SKM-1 (cell line): ENCODE measurements around the gene CREBZF.

ENCODE experiments used
- DNase-seq: peaks from one replicate; lab custom pipeline; 2025; ENCODE audit not compliant: unreplicated experiment; lab: John Stamatoyannopoulos, UW

CREBZF gene

GRCh38 chr11:85664615-85665481, at the start of gene CREBZF:
TSS of gene CREBZF (minus strand) at chr11:85665129. CDS start at chr11:85664875, 254 bp downstream.
- peak; percentile 93 for DNase-seq

DNA sequence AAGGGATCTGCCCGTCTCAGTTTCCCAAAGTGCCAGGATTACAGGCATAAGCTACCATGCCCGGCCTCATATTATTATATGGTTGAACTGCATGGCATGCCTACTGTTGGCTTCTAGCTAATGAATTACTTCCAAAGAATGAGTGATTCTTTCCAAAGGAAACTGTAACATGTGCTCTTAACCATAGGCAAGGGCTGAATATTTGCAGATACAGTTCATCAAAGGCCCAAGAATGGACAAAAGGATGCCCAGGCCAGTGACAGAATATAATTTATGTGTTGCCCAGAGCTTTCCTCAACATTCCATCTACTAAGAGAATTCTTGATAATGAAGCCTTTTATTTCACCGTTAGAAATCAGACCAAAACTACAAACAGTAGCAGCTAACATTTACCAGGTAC, 48.0 kb upstream of the CREBZF start:
- DNase-seq: no peak

DNA sequence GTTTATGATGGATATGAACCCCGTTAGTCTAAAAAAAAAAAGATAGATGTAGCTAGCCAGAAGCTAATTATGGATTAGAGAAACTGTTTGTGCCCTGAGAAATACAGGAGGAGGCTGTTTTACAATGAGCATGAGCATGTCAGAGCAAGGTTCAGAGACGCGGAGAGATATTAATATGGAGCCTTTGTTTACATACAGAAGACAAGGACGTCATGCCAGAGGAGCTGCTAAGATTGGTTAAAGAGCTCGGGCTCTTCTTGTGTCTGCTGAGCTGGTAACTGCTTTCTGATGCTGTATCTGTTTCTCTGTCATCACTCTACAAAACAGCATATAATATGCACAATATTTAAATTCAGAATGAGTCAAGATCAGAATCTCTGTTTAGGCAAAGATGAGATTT, 46.0 kb upstream of the CREBZF start:
- no peak for DNase-seq

- DNase-seq: no peak
Observed at GRCh38 chr11:85709941-85710702, 45.2 kb upstream of the CREBZF start.

- no peak for DNase-seq
Observed at GRCh38 chr11:85705800-85706199, 40.9 kb upstream of the CREBZF start.

DNA sequence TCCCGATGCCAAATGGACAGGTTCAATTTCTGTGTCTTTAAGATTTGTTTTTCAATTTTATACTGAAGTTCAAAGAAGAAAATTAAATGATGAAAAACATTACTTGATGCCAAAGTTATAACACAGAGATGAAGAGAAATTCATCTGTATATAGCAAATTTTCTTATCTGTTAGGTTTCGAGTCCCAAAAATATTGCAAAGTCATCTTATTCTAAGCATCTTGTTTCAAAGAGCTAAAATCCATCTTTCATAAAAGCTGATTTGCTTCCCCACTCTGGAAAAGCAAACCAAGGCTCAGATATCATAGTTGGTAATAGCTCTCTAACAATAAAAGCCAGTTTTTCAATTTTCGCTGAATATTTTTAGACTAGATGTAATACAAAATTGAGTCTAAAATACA, 40.0 kb upstream of the CREBZF start:
- no peak for DNase-seq

GRCh38 chr11:85699957-85700741, 35.2 kb upstream of the CREBZF start:
- DNase-seq: no peak

DNA sequence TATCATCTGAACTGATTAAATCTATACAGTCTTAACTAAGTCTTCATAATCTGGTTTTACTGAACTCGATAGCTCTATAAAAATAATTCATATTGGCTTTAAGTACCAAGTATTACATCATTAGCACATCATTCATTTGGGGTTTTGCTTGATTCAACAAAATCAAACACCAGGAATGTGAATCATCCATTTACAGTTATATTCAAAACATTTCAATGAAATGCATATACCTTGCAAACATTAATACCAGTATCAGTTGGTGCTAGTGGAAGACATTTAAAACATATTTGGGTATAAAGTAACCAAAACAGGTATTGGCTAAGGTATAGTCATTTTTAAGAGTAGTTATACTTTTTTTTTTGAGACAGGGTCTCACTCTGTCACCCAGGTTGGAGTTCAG, 33.3 kb upstream of the CREBZF start:
- DNase-seq: no peak

GRCh38 chr11:85697747-85698146, 32.8 kb upstream of the CREBZF start:
- DNase-seq: no peak

- no peak for DNase-seq
Observed at GRCh38 chr11:85695546-85695945, 30.6 kb upstream of the CREBZF start.

- DNase-seq: no peak
Observed at GRCh38 chr11:85694385-85694980, 29.6 kb upstream of the CREBZF start.

DNA sequence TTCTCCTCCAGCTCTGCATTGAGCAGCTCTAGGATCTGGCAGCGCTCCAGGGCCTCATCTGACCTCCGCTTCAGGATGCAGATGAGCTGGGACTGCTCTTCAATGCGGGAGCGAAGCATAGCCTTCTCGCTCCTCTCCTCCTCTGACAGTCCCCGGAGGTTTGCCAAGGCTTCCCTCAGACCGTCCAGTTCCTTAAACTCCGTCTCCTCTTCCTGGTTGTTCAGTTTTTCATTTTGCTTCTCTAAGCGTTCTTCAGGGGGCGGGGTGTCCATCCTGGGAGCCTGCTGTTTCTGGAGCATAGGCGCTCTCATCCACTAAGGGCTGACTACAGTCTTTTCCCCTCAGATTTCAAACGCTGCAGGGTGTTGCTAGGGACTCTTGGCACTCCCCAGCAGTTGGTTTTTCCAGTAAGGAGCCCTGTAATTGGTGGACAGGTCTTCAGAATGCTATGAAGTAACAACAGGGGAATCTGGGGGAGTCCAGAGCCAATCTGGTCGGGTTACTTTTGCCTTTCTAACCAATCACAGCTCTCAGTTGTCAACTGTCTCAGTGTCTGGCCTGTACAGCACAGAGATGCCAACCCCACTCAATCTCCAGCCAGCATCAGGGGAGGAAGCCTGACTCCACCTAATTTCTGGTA, 21.0 kb upstream of the CREBZF start, which contains the start of gene CCDC89:
CCDC89 (minus strand) TSS at position 376 of the 640 bp plus-strand sequence; CDS start at position 311, 65 bp downstream.
- no peak for DNase-seq

DNA sequence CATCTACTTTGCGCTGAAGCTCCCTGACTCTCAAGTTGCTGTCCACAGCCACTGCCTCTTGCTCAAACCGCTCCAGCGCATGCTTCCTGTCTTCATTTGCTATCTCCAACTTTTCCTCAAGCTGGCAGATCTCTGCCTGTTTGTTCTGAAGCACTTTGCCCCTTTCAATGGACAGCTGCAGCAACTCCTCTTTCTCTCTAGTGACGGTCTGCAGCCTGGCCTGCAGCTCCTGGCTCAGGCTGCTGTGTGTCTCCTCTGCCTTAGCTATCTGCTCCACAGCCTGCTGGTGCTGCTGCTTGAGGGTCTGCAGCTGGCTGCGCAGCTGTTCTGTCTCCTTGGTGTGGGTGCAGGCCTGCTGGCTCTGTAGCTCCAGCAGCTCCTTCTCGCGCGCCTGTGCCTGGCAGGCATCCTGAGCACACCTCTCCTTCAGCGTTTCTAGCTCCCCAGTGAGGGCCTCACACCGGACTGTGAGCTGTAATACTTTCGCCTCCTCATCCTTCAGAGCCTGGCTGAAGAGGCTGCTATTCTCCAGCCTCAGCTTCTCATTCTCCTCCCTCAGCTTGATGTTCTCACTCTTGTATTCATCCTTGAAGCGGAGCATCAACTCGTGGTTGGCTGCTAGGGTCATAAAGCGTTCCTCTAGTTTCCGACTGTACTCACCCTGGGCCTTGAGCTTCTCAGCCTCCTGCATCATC, 20.3 kb upstream of the CREBZF start:
- DNase-seq: no peak

DNA sequence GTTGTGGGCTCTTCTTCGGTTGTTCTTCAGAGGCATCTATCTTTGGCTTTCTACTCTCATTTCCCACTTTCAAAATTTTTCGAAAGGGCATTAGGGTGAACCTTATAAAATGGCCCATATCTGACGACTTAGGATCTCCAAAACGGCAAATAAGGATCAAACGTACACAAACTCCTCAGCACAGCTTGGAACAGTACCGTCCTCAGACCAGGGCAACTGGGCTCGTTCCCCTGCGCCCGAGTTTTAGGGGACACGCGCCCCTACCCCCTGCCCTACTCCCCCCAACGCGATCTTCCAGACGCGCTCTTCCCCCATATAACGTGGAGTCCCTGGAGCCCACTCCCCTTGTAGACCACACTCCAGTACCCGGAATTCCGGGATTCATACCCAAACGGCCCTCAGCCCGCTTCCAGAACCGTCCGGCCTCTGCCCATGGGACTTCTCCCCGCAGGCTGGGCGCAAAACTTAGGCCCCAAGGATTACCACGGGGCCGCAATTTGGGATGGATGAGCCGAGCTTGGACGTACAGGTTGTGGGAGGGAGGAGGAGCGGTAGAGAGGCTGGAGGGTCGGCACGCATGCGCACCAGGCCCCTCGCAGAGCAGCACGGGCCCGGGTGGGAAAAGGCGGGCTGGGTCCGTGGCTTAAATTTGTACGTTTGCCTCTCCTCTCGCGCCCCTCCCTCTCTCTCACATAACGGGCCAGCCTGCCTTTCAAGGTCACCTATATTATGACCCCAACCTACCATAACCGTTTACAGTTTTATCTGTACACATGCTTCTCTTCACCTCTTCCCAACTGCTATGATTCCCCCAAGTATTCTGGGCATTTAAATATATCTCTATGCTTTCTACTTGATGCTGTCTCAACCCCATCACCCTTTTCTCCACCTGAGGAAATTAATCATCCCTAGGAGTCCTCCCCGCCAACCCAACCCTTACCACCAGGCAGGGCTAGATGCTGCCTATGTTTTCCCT, 17.7 kb upstream of the CREBZF start:
- DNase-seq: no peak

DNA sequence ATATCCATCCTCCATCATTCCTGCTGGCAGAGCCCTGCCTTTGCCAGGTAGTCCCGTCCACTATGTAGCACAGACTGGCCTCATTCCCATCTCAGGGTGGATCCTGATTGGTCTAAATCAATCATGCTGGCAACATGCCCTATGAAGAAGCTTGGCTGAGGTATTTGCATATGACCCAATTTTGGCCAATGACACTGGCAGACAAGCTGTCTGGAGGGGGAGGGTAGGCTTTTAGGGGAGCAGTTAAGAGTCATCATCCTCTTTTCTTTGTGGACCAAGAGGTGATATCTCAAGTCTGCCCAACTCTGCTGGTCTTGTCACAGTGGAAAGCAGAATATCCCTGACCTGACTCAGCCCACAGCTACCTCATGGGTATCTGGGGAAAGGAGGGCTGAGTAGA, 16.0 kb upstream of the CREBZF start:
- no peak for DNase-seq

GRCh38 chr11:85679576-85679975, 14.6 kb upstream of the CREBZF start:
- DNase-seq: no peak

- no peak for DNase-seq
Observed at GRCh38 chr11:85673393-85673792, 8.5 kb upstream of the CREBZF start.

- DNase-seq: no peak
Observed at GRCh38 chr11:85672105-85672902, 7.4 kb upstream of the CREBZF start.
